KG1 (cell line): ENCODE data around the gene SH3RF1.

Experiments used
- DNase-seq: peaks from one replicate; lab custom pipeline; 2025; lab: John Stamatoyannopoulos, UW

Gene SH3RF1

GRCh38 chr4:169251291-169252235, 19.2 kb downstream of the SH3RF1 start:
- no peak for DNase-seq

DNA sequence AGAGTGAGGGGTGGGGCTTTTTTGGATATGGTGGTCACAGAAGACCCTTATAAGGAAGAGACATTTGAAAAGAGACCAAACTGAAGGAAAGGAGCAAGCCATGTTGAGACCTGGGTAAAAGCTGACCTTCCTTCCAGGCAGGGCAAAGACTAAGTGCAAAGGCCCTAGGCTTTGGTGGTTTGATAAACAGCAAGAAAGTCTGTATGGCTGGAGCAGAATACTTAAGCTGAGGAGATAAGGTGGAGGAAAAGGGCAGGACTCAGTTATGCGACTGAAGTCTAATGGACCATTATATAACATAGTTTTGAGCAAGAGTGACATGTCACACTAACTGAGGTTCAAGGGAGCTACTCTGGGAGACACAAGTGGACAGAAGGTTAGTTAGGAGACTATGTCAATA, 20.0 kb downstream of the SH3RF1 start:
- no peak for DNase-seq

- no peak for DNase-seq
Measured at GRCh38 chr4:169249999-169250398, 20.8 kb downstream of the SH3RF1 start.

DNA sequence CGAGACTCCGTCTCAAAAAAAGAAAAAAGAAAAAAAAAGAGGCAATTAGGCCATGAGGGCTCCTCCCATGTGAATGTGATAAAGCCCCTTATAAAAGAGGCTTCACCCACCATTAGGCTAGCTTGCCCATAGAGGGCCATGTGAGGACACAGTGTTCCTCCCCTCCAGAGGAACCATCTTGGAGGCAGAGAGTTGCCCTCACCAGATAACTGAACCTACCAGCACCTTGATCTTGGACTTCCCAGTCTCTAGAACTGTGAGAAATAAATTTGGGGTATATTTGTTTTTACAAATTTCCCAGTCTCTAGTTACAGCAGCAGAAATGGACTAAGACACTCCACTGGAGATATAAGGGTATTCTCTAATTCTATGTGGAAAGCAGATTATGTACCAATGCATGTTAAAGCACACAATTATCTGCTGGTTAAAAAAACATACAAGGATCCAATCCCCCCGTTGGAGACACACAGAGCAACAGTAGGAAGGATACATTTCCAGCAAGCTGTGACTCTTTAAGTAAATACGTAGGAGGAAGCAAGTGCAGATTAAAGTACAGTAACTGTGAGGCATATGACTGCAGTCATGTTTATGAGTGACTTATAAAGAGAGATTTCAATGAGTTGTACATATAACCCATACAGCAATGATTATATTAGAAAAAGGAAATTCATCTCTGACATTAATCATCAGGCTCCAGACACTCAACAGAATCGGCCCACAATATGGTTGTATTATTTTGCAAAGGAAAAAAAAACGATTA, 21.4 kb downstream of the SH3RF1 start:
- DNase-seq: no peak

- DNase-seq: no peak
Measured at GRCh38 chr4:169248645-169249044, 22.1 kb downstream of the SH3RF1 start.

DNA sequence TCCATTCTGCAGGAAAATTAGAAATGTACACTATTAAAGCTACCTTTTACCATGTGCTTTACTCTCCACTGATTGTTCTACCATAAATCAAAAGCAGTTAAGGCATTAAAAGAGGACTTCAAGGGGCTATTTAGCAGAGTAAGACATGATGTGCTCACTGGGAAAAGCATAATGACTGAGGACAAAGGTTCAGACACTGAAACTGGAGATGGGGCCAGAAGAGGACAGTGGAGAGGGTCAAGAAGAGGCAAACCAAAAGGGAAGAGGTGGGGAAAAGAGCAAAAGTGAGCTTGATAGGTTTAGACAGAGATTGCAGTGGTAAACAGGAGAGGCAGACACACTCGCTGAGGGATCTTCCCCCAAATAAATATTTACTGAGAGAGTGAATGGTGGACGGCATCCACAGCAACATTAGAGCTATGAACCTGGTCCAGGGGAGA, 23.8 kb downstream of the SH3RF1 start:
- no peak for DNase-seq

DNA sequence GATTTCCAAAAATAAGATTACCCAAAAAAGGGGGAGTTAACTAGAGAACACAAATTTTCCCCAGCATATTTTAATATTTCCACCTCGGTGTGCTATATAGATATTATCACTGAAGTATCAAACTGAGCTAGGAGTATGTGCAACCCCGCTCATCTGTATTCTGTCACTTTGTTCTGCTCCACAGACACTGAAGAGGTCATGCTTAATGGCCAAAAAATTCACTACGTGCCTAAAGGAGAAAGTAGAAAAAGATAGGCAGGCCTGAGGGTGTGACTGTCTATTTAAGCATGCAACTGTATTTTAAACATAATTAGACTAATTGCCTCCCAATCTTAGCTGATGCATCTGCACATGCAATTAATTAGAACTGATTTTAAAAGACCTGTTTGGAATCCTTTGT, 24.5 kb downstream of the SH3RF1 start:
- DNase-seq: no peak

DNA sequence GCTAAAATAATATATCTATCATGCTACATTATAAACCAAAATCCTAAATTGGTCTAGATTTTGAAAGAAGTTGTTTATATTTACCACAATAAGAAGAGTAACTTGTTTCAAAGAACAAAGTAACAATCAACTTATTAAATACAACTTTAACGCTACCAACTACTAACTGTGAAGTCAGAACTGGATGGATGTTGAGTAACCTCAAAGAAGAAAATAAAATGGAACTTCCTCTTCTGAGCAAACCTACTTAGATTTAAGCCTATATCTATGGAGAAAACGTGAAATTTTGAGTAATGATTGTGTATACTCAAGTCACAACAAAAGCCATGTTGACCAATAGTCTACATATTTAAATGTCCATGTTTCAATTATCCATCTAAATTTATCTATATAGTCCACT, 25.7 kb downstream of the SH3RF1 start:
- no peak for DNase-seq

GRCh38 chr4:169243825-169244609, 26.7 kb downstream of the SH3RF1 start:
- DNase-seq: no peak

DNA sequence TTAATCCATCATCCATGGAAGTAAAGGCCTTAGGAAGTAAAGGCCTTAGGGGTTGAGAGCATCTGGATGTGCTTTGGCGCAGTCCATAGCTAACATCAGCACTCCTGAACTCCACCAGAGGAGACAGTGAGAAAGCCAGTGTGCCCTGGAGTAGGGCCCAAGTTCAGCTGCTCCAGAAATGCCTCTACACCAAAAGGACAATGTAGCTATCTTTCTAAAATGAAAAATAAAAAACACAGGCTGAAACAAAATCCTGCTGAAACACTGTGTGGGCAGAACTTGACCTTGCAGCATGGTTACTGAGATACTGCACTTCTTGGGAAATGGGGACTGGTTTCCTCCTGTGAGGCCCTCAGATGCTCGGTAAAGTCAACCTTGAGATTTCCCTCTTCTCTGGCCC, 29.3 kb downstream of the SH3RF1 start:
- DNase-seq: no peak

GRCh38 chr4:169239221-169239905, 31.4 kb downstream of the SH3RF1 start:
- no peak for DNase-seq

DNA sequence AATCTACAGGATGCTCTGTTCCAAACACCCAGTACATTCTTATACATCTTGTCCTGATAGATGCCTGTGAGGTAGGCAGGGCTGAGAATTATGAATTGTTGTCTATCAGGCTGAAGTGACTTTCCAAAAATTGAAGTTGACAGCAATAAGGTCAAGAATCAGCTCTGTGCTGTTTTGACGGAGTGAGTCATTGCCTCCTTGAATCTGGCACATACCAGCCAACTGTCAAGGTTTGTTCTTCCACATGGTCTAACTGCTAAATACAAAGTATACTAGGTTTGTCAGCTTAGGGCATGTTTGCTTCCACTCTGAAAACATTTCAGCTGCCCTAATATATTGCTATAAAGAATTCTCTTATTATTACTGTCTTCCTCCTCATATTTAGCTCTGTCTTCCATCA, 32.3 kb downstream of the SH3RF1 start:
- DNase-seq: no peak

GRCh38 chr4:169236873-169237626, 33.7 kb downstream of the SH3RF1 start:
- no peak for DNase-seq

DNA sequence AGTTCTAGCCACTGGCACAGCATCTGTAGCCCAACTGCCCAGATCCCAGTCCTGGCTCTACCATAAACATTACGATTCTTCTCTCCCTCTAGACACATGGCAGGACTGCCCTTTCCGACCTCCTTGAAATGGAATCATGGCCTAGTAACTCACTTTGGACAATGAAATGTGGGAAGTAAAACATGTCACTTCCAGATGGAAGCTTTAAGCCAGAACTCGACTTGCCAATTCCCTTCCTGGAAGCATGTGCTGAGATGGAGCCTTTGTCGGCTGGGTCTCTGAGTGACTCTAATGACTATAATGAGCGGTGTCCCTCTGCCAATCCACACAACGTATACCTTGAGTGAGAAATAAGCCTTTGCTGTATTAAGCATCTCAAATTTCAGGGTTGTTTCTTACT, 34.7 kb downstream of the SH3RF1 start:
- DNase-seq: no peak

GRCh38 chr4:169234137-169234855, 36.5 kb downstream of the SH3RF1 start:
- no peak for DNase-seq

DNA sequence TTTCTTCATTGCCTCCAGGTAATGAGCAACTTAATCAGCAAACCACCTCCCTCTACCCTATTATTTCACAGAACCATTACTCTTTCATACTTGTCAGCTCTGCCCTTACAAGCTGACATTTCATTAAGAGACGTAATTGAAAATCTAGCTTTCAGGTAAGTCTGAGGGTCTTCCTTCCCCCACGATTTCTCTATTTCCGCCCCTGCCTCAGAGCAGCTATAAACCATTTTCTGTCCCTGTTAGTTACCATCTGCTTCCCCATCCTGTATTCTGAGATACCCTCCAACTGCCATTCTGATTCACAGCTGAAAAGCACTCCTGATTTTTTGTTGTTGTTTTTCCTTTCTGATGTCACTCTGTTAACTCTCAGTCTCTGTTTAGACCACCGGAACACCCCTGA, 37.1 kb downstream of the SH3RF1 start:
- no peak for DNase-seq

GRCh38 chr4:169231647-169232262, 39.0 kb downstream of the SH3RF1 start:
- no peak for DNase-seq

DNA sequence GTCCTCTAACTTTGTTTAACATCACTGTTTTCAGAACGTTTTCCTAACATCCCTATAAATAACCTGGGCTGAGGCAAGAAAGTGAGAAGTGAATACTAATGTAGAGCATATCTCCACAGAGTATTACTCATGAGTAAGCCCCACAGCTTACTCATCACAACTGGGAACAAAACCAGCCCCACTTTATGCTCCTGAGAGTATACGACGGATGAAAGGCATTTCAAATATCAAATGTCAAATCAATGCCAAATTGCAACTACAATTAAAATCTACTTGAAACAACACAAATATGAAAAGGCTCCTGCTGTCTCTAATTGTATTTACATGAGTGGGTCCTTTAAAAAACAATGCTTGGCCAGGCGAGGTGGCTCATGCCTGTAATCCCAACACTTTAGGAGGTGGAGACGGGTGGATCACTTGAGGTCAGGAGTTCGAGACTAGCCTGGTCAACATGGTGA, 41.2 kb downstream of the SH3RF1 start:
- DNase-seq: no peak

DNA sequence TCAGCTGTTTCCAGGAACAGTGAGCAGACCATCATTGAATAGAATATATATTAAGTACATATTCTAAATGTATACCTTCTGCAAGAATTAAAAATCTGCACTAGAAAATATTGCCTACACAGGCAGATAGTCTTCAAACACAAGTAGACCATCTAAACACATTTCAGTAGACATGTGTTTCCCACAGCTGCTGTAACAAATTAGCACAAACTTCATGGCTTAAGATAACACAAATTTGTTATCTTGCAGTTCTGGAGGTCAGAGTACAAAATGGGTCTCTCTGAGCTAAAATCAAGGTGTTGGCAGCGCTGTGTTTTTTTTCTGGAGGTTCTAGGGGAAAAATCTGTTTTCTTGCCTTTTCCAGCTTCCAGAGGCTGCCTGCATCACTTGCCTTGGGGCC, 42.7 kb downstream of the SH3RF1 start:
- no peak for DNase-seq

DNA sequence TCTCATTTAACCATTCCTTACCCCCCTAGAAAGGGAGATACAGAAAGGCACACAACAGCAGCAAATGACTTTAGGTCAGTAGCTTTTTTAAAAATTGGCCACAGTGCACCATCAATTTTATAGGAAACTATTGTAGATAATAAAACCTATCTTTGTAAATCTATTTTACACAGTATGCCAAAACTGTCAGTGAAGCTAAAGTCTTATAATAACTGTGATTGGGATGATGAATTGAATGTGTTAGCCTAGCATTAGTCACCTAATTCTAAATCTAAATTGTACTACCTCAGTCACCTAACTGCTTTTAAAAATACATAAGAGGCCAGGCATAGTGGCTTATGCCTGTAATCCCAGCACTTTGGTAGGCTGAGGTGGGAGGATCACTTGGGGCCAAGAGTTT, 44.2 kb downstream of the SH3RF1 start:
- no peak for DNase-seq
